Neural cell (in vitro differentiated cells): ENCODE data around the gene MAN1B1.
"Not testable (repeated sequence)": the region's sequence is repeated elsewhere in the genome, so short reads cannot be mapped to it uniquely, and the experiment has no call there.

Experiments used
- EP300 ChIP-seq: fragments of 450-650 bp; conservative IDR thresholded peaks from 2 replicates; pipeline ENCODE4 v1.6.1; 2014; ENCODE audit warnings: antibody characterized with exemption, mild to moderate bottlenecking, moderate library complexity; ENCODE audit not compliant: poor library complexity, severe bottlenecking
- EZH2 ChIP-seq: fragments of 200-600, 300-800 bp; shearing (Covaris generic), sonication (generic); IDR thresholded peaks from 2 replicates; pipeline ENCODE4 v1.6.1; 2014; ENCODE audit warnings: antibody characterized with exemption, low read length, borderline replicate concordance, mild to moderate bottlenecking; ENCODE audit not compliant: insufficient read depth, poor library complexity, severe bottlenecking
- MXI1 ChIP-seq: fragments of 450-650 bp; conservative IDR thresholded peaks from 2 replicates; pipeline ENCODE4 v1.6.1; 2014; ENCODE audit warnings: antibody characterized with exemption, mild to moderate bottlenecking; ENCODE audit not compliant: poor library complexity, severe bottlenecking
- POLR2AphosphoS5 ChIP-seq: IDR thresholded peaks from 2 replicates; pipeline ENCODE4 v1.6.1; 2012
- RAD21 ChIP-seq: fragments of 450-650 bp; conservative IDR thresholded peaks from 2 replicates; pipeline ENCODE4 v1.6.1; 2014; ENCODE audit warnings: antibody characterized with exemption, mild to moderate bottlenecking, moderate library complexity
- SMC3 ChIP-seq: fragments of 450-650 bp; conservative IDR thresholded peaks from 2 replicates; pipeline ENCODE4 v1.6.1; 2014; ENCODE audit warnings: antibody characterized with exemption, mild to moderate bottlenecking, moderate library complexity; ENCODE audit not compliant: poor library complexity
- TAF1 ChIP-seq: IDR thresholded peaks from 2 replicates; pipeline ENCODE4 v1.6.1; 2012; ENCODE audit warnings: low read depth
- TF ChIP-seq, protein P1 (sequence below): fragments of 450-650 bp; IDR thresholded peaks from 2 replicates; pipeline ENCODE4 v1.5.1; 2014; ENCODE audit warnings: antibody characterized with exemption, mild to moderate bottlenecking, moderate library complexity; ENCODE audit not compliant: poor library complexity, severe bottlenecking
- TF ChIP-seq, protein P2 (sequence below): IDR thresholded peaks from 2 replicates; pipeline ENCODE4 v1.6.1; 2012; ENCODE audit warnings: borderline replicate concordance

DNA sequence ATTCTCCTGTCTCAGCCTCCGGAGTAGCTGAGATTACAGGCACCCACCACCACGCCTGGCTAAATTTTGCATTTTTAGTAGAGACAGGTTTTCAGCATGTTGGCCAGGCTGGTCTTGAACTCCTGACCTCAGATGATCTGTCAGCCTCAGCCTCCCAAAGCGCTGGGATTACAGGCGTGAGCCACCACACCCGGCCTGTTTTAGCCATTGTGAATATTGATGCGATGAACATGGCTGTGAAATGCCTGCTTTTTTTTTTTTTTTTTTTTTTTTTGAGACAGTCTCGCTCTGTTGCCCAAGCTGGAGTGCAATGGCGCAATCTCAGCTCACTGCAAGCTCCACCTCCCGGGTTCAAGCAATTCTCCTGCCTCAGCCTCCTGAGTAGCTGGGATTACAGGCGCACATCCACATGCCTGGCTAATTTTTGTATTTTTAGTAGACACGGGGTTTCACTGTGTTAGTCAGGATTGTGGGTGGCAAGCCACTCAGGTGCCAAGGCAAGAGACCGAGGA, 31.4 kb downstream of the MAN1B1 start:
- TF ChIP-seq, protein P1, sequence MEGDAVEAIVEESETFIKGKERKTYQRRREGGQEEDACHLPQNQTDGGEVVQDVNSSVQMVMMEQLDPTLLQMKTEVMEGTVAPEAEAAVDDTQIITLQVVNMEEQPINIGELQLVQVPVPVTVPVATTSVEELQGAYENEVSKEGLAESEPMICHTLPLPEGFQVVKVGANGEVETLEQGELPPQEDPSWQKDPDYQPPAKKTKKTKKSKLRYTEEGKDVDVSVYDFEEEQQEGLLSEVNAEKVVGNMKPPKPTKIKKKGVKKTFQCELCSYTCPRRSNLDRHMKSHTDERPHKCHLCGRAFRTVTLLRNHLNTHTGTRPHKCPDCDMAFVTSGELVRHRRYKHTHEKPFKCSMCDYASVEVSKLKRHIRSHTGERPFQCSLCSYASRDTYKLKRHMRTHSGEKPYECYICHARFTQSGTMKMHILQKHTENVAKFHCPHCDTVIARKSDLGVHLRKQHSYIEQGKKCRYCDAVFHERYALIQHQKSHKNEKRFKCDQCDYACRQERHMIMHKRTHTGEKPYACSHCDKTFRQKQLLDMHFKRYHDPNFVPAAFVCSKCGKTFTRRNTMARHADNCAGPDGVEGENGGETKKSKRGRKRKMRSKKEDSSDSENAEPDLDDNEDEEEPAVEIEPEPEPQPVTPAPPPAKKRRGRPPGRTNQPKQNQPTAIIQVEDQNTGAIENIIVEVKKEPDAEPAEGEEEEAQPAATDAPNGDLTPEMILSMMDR = not testable (repeated sequence)
- not testable (repeated sequence) for TF ChIP-seq EZH2, RAD21, TAF1, EP300, POLR2AphosphoS5, MXI1, SMC3
- TF ChIP-seq, protein P2, sequence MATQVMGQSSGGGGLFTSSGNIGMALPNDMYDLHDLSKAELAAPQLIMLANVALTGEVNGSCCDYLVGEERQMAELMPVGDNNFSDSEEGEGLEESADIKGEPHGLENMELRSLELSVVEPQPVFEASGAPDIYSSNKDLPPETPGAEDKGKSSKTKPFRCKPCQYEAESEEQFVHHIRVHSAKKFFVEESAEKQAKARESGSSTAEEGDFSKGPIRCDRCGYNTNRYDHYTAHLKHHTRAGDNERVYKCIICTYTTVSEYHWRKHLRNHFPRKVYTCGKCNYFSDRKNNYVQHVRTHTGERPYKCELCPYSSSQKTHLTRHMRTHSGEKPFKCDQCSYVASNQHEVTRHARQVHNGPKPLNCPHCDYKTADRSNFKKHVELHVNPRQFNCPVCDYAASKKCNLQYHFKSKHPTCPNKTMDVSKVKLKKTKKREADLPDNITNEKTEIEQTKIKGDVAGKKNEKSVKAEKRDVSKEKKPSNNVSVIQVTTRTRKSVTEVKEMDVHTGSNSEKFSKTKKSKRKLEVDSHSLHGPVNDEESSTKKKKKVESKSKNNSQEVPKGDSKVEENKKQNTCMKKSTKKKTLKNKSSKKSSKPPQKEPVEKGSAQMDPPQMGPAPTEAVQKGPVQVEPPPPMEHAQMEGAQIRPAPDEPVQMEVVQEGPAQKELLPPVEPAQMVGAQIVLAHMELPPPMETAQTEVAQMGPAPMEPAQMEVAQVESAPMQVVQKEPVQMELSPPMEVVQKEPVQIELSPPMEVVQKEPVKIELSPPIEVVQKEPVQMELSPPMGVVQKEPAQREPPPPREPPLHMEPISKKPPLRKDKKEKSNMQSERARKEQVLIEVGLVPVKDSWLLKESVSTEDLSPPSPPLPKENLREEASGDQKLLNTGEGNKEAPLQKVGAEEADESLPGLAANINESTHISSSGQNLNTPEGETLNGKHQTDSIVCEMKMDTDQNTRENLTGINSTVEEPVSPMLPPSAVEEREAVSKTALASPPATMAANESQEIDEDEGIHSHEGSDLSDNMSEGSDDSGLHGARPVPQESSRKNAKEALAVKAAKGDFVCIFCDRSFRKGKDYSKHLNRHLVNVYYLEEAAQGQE = not testable (repeated sequence)
